HepG2 (cell line): ENCODE data around the gene SLC25A11. TPM values are rescaled to one million over a fixed set of nuclear protein-coding genes. Genes with fewer than 3 reads are reported as not detected.

Experiments used
- ATAC-seq: fragments of 200-7000 bp; cut with Tn5 transposase; 3 replicates; pipeline ENCODE4 v1.9.1; 2020; ENCODE audit warnings: mild to moderate bottlenecking, moderate library complexity
- BruUV-seq: library from RNA; stranded (reverse); fragments of 400-500 nt; replicated peaks from 2 replicates; lab custom pipeline; 2021; lab: Mats Ljungman, UMichigan
- CTCF ChIA-PET: fragments of 300-600 bp; formaldehyde crosslinking; extraction: SDS; loops from one replicate; lab custom pipeline; 2021; ENCODE audit warnings: low total read pairs, inconsistent platforms, low intra/inter-chr PET ratio; lab: Yijun Ruan, JAX
- POLR2A ChIA-PET: fragments of 350-600 bp; sonication (Branson Sonifier 250); formaldehyde crosslinking; loops from one replicate; lab custom pipeline; 2020; ENCODE audit warnings: antibody characterized with exemption, inconsistent platforms; lab: Yijun Ruan, JAX
- DNase-seq: peaks from one replicate; pipeline ENCODE4 v3.0.0-alpha.2; 2015; ENCODE audit warnings: low spot score
- FAIRE-seq: peaks from 3 replicates; lab custom pipeline; 2011; peaks lifted over from hg19 to GRCh38; lab: Jason Lieb, UNC
- H2AFZ ChIP-seq: one replicate; pipeline ENCODE4 v1.6.1; 2011; ENCODE audit warnings: low read length, inconsistent platforms
- H3K27ac ChIP-seq: fragments of 300-600 bp; 3 replicates; pipeline ENCODE4 v1.8.0; 2011; ENCODE audit warnings: mixed run types, mild to moderate bottlenecking, mixed read lengths, low read length, inconsistent platforms; ENCODE audit not compliant: insufficient read depth; ENCODE audit errors: extremely low read length
- H3K27me3 ChIP-seq, 2 experiments: fragments of 200-600 bp in 1 of 2; 2 replicates in 1 of 2; 3 replicates in 1 of 2; pipeline versions ENCODE4 v1.6.0 to v1.8.0; 2011; ENCODE audit warnings: low read length in 2 of 2, mild to moderate bottlenecking in 2 of 2, moderate library complexity in 2 of 2, inconsistent platforms in 1 of 2; ENCODE audit not compliant: insufficient read depth in 2 of 2, control insufficient read depth in 1 of 2
- H3K36me3 ChIP-seq, 2 experiments: fragments of 200-600 bp in 1 of 2; replicated peaks in 1 of 2; 2 replicates in 1 of 2; 3 replicates in 1 of 2; pipeline versions ENCODE4 v1.5.1 to v1.8.0; 2011; ENCODE audit warnings: low read length in 2 of 2, inconsistent platforms in 1 of 2; ENCODE audit not compliant: insufficient read depth in 2 of 2, control insufficient read depth in 1 of 2
- H3K4me1 ChIP-seq: 2 replicates; pipeline ENCODE4 v1.5.1; 2012; ENCODE audit warnings: low read length, inconsistent platforms; ENCODE audit not compliant: insufficient read depth
- H3K4me2 ChIP-seq: 2 replicates; pipeline ENCODE4 v1.6.0; 2011; ENCODE audit warnings: low read depth, low read length, inconsistent platforms
- H3K4me3 ChIP-seq, 3 experiments: fragments of 200-600 bp in 1 of 3; sonication (generic), shearing (Covaris generic) in 1 of 3; replicated peaks in 1 of 3; 2 replicates each; pipeline ENCODE4 v1.5.1; 2011 to 2016; ENCODE audit warnings: low read length in 3 of 3, inconsistent platforms in 2 of 3, low read depth in 2 of 3, mild to moderate bottlenecking in 2 of 3, control low read depth in 1 of 3, mixed read lengths in 1 of 3; ENCODE audit not compliant: insufficient read depth in 1 of 3
- H3K79me2 ChIP-seq: one replicate; pipeline ENCODE4 v1.6.1; 2011; ENCODE audit warnings: low read length, inconsistent platforms; ENCODE audit not compliant: insufficient read depth
- H3K9ac ChIP-seq: 2 replicates; pipeline ENCODE4 v1.6.0; 2011; ENCODE audit warnings: mild to moderate bottlenecking, low read depth, low read length, inconsistent platforms; ENCODE audit not compliant: insufficient read depth
- H3K9me3 ChIP-seq: 2 replicates; pipeline ENCODE4 v1.5.1; 2012; ENCODE audit warnings: mild to moderate bottlenecking, low read length
- H4K20me1 ChIP-seq: 2 replicates; pipeline ENCODE4 v1.6.0; 2011; ENCODE audit warnings: inconsistent platforms, mild to moderate bottlenecking, low read length, moderate library complexity; ENCODE audit not compliant: insufficient read depth
- ARID2 ChIP-seq: sonication (generic); formaldehyde crosslinking; IDR thresholded peaks from 2 replicates; pipeline ENCODE4 v1.8.1; 2022; ENCODE audit warnings: mild to moderate bottlenecking, missing genetic modification reagents, borderline replicate concordance
- CCAR2 ChIP-seq: fragments of 200-400 bp; formaldehyde crosslinking; optimal IDR thresholded peaks from 2 replicates; pipeline ENCODE3; 2018; ENCODE audit warnings: low read depth, mild to moderate bottlenecking, low read length, moderate library complexity
- DNMT3B ChIP-seq: conservative IDR thresholded peaks from 2 replicates; pipeline ENCODE4 v1.6.1; 2016; ENCODE audit warnings: missing biosample characterization, control low read depth
- EED ChIP-seq: sonication (generic); formaldehyde crosslinking; IDR thresholded peaks from 2 replicates; pipeline ENCODE4 v1.5.0; 2020; ENCODE audit warnings: mild to moderate bottlenecking, missing genetic modification reagents
- FOXK1 ChIP-seq: sonication (generic); formaldehyde crosslinking; IDR thresholded peaks from 2 replicates; pipeline ENCODE4 v1.4.0; 2020; ENCODE audit warnings: low read depth, missing genetic modification reagents, borderline replicate concordance
- GMEB1 ChIP-seq: sonication (generic); formaldehyde crosslinking; IDR thresholded peaks from 2 replicates; pipeline ENCODE4 v1.5.1; 2020; ENCODE audit warnings: missing genetic modification reagents, mild to moderate bottlenecking, borderline replicate concordance
- GPN1 ChIP-seq: sonication (generic); formaldehyde crosslinking; IDR thresholded peaks from 2 replicates; pipeline ENCODE4 v1.5.1; 2020; ENCODE audit warnings: missing genetic modification reagents, borderline replicate concordance
- HMGA1 ChIP-seq: sonication (generic); formaldehyde crosslinking; conservative IDR thresholded peaks from 2 replicates; pipeline ENCODE4 v1.4.0; 2020; ENCODE audit warnings: missing genetic modification reagents
- IRX3 ChIP-seq: sonication (generic); formaldehyde crosslinking; IDR thresholded peaks from 2 replicates; pipeline ENCODE4 v1.8.1; 2023; ENCODE audit warnings: mild to moderate bottlenecking, low read depth, missing genetic modification reagents, borderline replicate concordance
- MEIS2 ChIP-seq: sonication (generic); formaldehyde crosslinking; IDR thresholded peaks from 2 replicates; pipeline ENCODE4 v1.9.0; 2021; ENCODE audit warnings: mild to moderate bottlenecking, missing genetic modification reagents
- REL ChIP-seq: sonication (generic); formaldehyde crosslinking; conservative IDR thresholded peaks from 2 replicates; pipeline ENCODE4 v1.8.0; 2022; ENCODE audit warnings: mild to moderate bottlenecking, missing genetic modification reagents, moderate library complexity
- RFX5 ChIP-seq: IDR thresholded peaks from 2 replicates; pipeline ENCODE4 v1.6.1; 2011; ENCODE audit warnings: low read depth, low read length, improper control_type of control experiment
- TAF15 ChIP-seq: fragments of 200-400 bp; formaldehyde crosslinking; IDR thresholded peaks from one replicate; pipeline ENCODE4 v1.6.1; 2018; ENCODE audit warnings: mild to moderate bottlenecking, low read depth, low read length; ENCODE audit not compliant: poor library complexity, severe bottlenecking
- TMF1 ChIP-seq: sonication (generic); formaldehyde crosslinking; IDR thresholded peaks from 2 replicates; pipeline ENCODE4 v1.8.1; 2022; ENCODE audit warnings: low read depth, missing genetic modification reagents
- ZBTB38 ChIP-seq: sonication (generic); formaldehyde crosslinking; IDR thresholded peaks from 2 replicates; pipeline ENCODE4 v1.5.1; 2020; ENCODE audit warnings: mild to moderate bottlenecking, missing genetic modification reagents
- ZKSCAN5 ChIP-seq: sonication (generic); formaldehyde crosslinking; IDR thresholded peaks from 2 replicates; pipeline ENCODE4 v1.5.1; 2020; ENCODE audit warnings: mild to moderate bottlenecking, missing genetic modification reagents
- ZNF563 ChIP-seq: sonication (generic); formaldehyde crosslinking; IDR thresholded peaks from 2 replicates; pipeline ENCODE4 v1.8.0; 2022; ENCODE audit warnings: mild to moderate bottlenecking, moderate library complexity, missing genetic modification reagents
- ZNF572 ChIP-seq: sonication (generic); formaldehyde crosslinking; IDR thresholded peaks from 2 replicates; pipeline ENCODE4 v1.5.1; 2020; ENCODE audit warnings: mild to moderate bottlenecking, missing genetic modification reagents
- ZNF639 ChIP-seq: conservative IDR thresholded peaks from 2 replicates; pipeline ENCODE4 v1.6.1; 2018; ENCODE audit warnings: missing genetic modification reagents
- ZNF883 ChIP-seq: sonication (generic); formaldehyde crosslinking; IDR thresholded peaks from 2 replicates; pipeline ENCODE4 v1.5.1; 2020; ENCODE audit warnings: mild to moderate bottlenecking, missing genetic modification reagents; ENCODE audit errors: not compliant biosample characterization
- WGBS: methylation state at CpG from one replicate; pipeline ENCODE4 v1.1.6; 2017; ENCODE audit warnings: low lambda C conversion rate; 5-methylcytosine and 5-hydroxymethylcytosine counted together
- in situ Hi-C: cut with HindIII; loops from 2 replicates; pipeline ENCODE4 v1.10.0; 2017; ENCODE audit warnings: low pct_unique_long_range_greater_than_20kb; ENCODE audit not compliant: extremely low pct_ligation_motif_present
- intact Hi-C: fragments of 100-400 bp; cut with micrococcal nuclease; formaldehyde crosslinking; loops from one replicate; pipeline ENCODE4 v1.10.0; 2022; ENCODE audit not compliant: unreplicated experiment
- polyA plus RNA-seq, 8 experiments: library from polyadenylated mRNA; depleted of rRNA in 3 of 8; stranded (reverse) in 7 of 8; unstranded in 1 of 8; fragments of >200 nt; fragmentation: Illumina TruSeq in 4 of 8; extraction: Trizol in 4 of 8; gene quantifications; 2 replicates each; pipeline versions ENCODE4 v1.2.1 to v1.2.3, GENCODE V29; 2011 to 2016; ENCODE audit warnings: low read depth in 4 of 8, missing spikeins in 1 of 8, mixed read lengths in 1 of 8; ENCODE audit not compliant: insufficient read depth in 1 of 8
- total RNA-seq, 5 experiments: library from RNA; depleted of rRNA; stranded (reverse); fragments of >200 nt; fragmentation: Illumina TruSeq; extraction: Trizol; gene quantifications; 2 replicates each; pipeline ENCODE4 v1.2.3, GENCODE V29; 2016; ENCODE audit warnings: low read depth in 1 of 5

Gene SLC25A11
- total and polyA plus RNA-seq, 2 of the 13 experiments (the other 11 are each of a cell fraction or from before 2014, with no cell fraction given) = 35.4 to 47.2 TPM

GRCh38 chr17:4938688-4939545 lies 929 bp downstream of the SLC25A11 start:
- H3K36me3 ChIP-seq = peaks cover 8 to 21% of the 10 kb centered on the region in 2 experiments; a peak in 4 of 5 replicates
- DNase-seq = no peak
- no peaks in the 10 kb centered on the region for H3K9me3 ChIP-seq
- peak; percentile 3; the same call in 2 of the 3 replicates for ATAC-seq
- TSS peak; percentile 32 for BruUV-seq
- in situ Hi-C loops = no loop called here
- FAIRE-seq = no peak
- peak overlapping the region; percentile 73 to 97 (median 93) for H3K4me3 ChIP-seq
- no peak overlapping the region for H2AFZ ChIP-seq
- H3K27ac ChIP-seq = peak overlapping the region; percentile 96
- H3K9ac ChIP-seq = peak overlapping the region; percentile 95
- H3K4me1 ChIP-seq = peaks cover 33% of the 10 kb centered on the region
- H3K4me2 ChIP-seq = peak overlapping the region; percentile 98
- H4K20me1 ChIP-seq = no peaks in the 10 kb centered on the region
- peaks cover 39% of the 10 kb centered on the region for H3K79me2 ChIP-seq
- ChIA-PET POLR2A (interaction anchor here (0.8 to 3.9 kb wide), 17 partner anchors 10 to 253 kb away, joined by 3 to 201 read pairs (median 6); partner anchors contain the start of genes ENO3, GLTPD2, INCA1 and KIF1C), CTCF (no interaction called here)
- 46% methylated on average over 12 of the region's 19 CpGs for WGBS
- H3K27me3 ChIP-seq = no peaks in the 10 kb centered on the region; a peak in 1 of 5 replicates
- intact Hi-C loops = no loop called here
- TF ChIP-seq ARID2 (CRISPR knock-in tag) = no peak
- no peak for TF ChIP-seq GPN1
- peak; percentile 79 for TF ChIP-seq ZBTB38 (CRISPR knock-in tag)
- no peak for TF ChIP-seq FOXK1 (CRISPR knock-in tag)
- no peak for TF ChIP-seq MEIS2
- no peak for TF ChIP-seq GMEB1
- TF ChIP-seq TAF15 = no peak
- TF ChIP-seq CCAR2 = no peak
- TF ChIP-seq REL (CRISPR knock-in tag) = no peak
- no peak for TF ChIP-seq ZKSCAN5 (CRISPR knock-in tag)
- TF ChIP-seq HMGA1 = no peak
- TF ChIP-seq RFX5 = no peak
- no peak for TF ChIP-seq ZNF883 (CRISPR knock-in tag)
- no peak for TF ChIP-seq IRX3 (CRISPR knock-in tag)
- TF ChIP-seq ZNF572 (CRISPR knock-in tag) = 0 out of 2 replicates have a peak, but pooled peaks have one; percentile 37
- 0 out of 2 replicates have a peak, but pooled peaks have one; percentile 18 for TF ChIP-seq DNMT3B (CRISPR knock-in tag)
- TF ChIP-seq ZNF563 (CRISPR knock-in tag) = no peak
- TF ChIP-seq EED = no peak
- no peak for TF ChIP-seq TMF1 (CRISPR knock-in tag)
- TF ChIP-seq ZNF639 (CRISPR knock-in tag) = no peak
